ENCODE data around the gene CTDSP1. TPM values are rescaled to one million over a fixed set of nuclear protein-coding genes. Genes with fewer than 3 reads are reported as not detected.

Gene CTDSP1
- total and polyA plus RNA-seq, 3 donors from 2014 or later = 60.7 to 87.3 (median 65.2) TPM

GRCh38 chr2:218421027-218421426 is 21.4 kb downstream of the CTDSP1 start:
- Histone ChIP-seq H3K27ac (no peak overlapping the region), H3K36me3 (ENCODE audit: low read depth, missing control alignments) (no peaks in the 10 kb centered on the region), H3K4me1 (no peaks in the 10 kb centered on the region), H3K4me3 (no peak overlapping the region), H3K27me3 (no peaks in the 10 kb centered on the region), H3K9me3 (no peaks in the 10 kb centered on the region)
- no peak for TF ChIP-seq POLR2A (IDR thresholded peaks at IDR 0.05)
- TF ChIP-seq CTCF (IDR thresholded peaks at IDR 0.05) = no peak
- DNase-seq = no peak
- WGBS, 2 donors = 88 to 91% methylated on average over 2 of the region's 2 CpGs
- intact Hi-C loops (cut with DNase I; ENCODE audit: low total_unique reads) = no loop called here

- TF ChIP-seq CTCF (IDR thresholded peaks at IDR 0.05) = no peak
- no peak for TF ChIP-seq POLR2A (IDR thresholded peaks at IDR 0.05)
- H3K36me3 ChIP-seq (ENCODE audit: low read depth, missing control alignments) = no peaks in the 10 kb centered on the region
- intact Hi-C loops (cut with DNase I; ENCODE audit: low total_unique reads) = no loop called here
- WGBS, 2 donors = 88 to 91% methylated on average over 9 of the region's 9 CpGs
- no peaks in the 10 kb centered on the region for H3K4me1 ChIP-seq
- H3K4me3 ChIP-seq = no peak overlapping the region
- no peaks in the 10 kb centered on the region for H3K27me3 ChIP-seq
- no peak for DNase-seq
- H3K9me3 ChIP-seq = no peaks in the 10 kb centered on the region
- no peak overlapping the region for H3K27ac ChIP-seq
Measured at GRCh38 chr2:218422403-218423086, 22.9 kb downstream of the CTDSP1 start.

- intact Hi-C loops (cut with DNase I; ENCODE audit: low total_unique reads) = no loop called here
- Histone ChIP-seq H3K36me3 (ENCODE audit: low read depth, missing control alignments) (no peaks in the 10 kb centered on the region), H3K4me1 (no peaks in the 10 kb centered on the region), H3K4me3 (no peak overlapping the region), H3K27ac (no peak overlapping the region), H3K27me3 (no peaks in the 10 kb centered on the region), H3K9me3 (no peaks in the 10 kb centered on the region)
- DNase-seq = no peak
- 81 to 94% methylated on average over 8 to 9 of the region's 9 CpGs for WGBS, 2 donors
- no peak for TF ChIP-seq CTCF (IDR thresholded peaks at IDR 0.05)
- TF ChIP-seq POLR2A (IDR thresholded peaks at IDR 0.05) = no peak
Measured at GRCh38 chr2:218423584-218423983, 23.9 kb downstream of the CTDSP1 start.

GRCh38 chr2:218425531-218425930 is 25.9 kb downstream of the CTDSP1 start:
- Histone ChIP-seq H3K27me3 (no peaks in the 10 kb centered on the region), H3K4me1 (no peaks in the 10 kb centered on the region), H3K4me3 (no peak overlapping the region), H3K36me3 (ENCODE audit: low read depth, missing control alignments) (no peaks in the 10 kb centered on the region), H3K27ac (no peak overlapping the region), H3K9me3 (no peaks in the 10 kb centered on the region)
- intact Hi-C loops (cut with DNase I; ENCODE audit: low total_unique reads) = no loop called here
- TF ChIP-seq CTCF (IDR thresholded peaks at IDR 0.05) (no peak), POLR2A (IDR thresholded peaks at IDR 0.05) (no peak)
- DNase-seq = no peak
- WGBS, 2 donors = 92 to 93% methylated on average over 6 to 10 of the region's 10 CpGs

GRCh38 chr2:218427741-218428140 is 28.1 kb downstream of the CTDSP1 start:
- H3K4me3 ChIP-seq = no peak overlapping the region
- intact Hi-C loops (cut with DNase I; ENCODE audit: low total_unique reads) = no loop called here
- 62 to 63% methylated on average over 11 of the region's 11 CpGs for WGBS, 2 donors
- H3K27me3 ChIP-seq = no peaks in the 10 kb centered on the region
- no peak overlapping the region for H3K27ac ChIP-seq
- H3K36me3 ChIP-seq (ENCODE audit: low read depth, missing control alignments) = no peaks in the 10 kb centered on the region
- DNase-seq = no peak
- TF ChIP-seq POLR2A (IDR thresholded peaks at IDR 0.05) (no peak), CTCF (IDR thresholded peaks at IDR 0.05) (no peak)
- no peaks in the 10 kb centered on the region for H3K9me3 ChIP-seq
- no peaks in the 10 kb centered on the region for H3K4me1 ChIP-seq

Data from testis (tissue), 3 donors.